Measurements from ENCODE around the gene LSAMP.

Gene LSAMP

DNA sequence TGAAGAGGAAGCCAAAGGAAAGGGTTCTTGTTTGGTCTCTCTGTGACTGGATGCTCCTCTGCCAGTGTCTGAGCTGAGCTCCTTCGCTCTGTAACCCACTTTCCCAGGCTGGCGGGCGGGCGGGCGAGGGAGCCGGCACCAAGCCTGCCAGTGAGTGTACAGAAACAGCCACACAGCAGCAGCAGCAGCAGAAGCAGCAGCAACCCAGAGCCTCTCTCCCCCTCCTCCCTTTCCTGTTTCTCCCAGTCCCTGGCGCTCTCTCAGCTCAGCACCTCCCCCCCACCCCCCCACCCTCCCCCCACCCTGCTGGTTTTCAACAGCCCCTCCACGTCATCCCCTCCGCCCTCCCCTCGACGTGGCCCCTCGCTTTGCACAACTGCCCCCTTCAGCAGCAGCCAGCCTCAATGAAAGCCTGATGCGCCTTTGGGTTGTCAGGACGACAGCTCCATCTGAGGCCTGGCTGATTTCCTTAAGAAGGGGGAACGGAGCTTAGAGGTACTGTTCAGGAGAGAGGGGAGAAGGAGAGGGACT, at the start of gene LSAMP:
LSAMP (minus strand) TSS at position 177 of the 531 bp plus-strand sequence.
- Histone ChIP-seq H4K20me1 (ENCODE audit: insufficient read depth, low read length) (no peaks in the 10 kb centered on the region), H3K9ac (ENCODE audit: low read depth, low read length) (no peak within 1 kb of the TSS), H3K4me3 (ENCODE audit: low read depth in 1 of 2, low read length in 2 of 2) (no peak within 1 kb of the TSS), H3K4me1 (ENCODE audit: insufficient read depth, low read length) (no peaks in the 10 kb centered on the region), H2AFZ (ENCODE audit: low read depth, low read length) (no peak within 1 kb of the TSS), H3K27ac (ENCODE audit: low read length) (no peak within 1 kb of the TSS), H3K27me3 (ENCODE audit: insufficient read depth, low read length, poor library complexity) (no peaks in the 10 kb centered on the region), H3K79me2 (ENCODE audit: insufficient read depth, low read length) (no peaks in the 10 kb centered on the region), H3K4me2 (ENCODE audit: insufficient read depth, low read length) (no peak within 1 kb of the TSS), H3K9me3 (ENCODE audit: insufficient read depth, low read length, severe bottlenecking) (no peaks in the 10 kb centered on the region), H3K36me3 (ENCODE audit: insufficient read depth, low read length) (no peaks in the 10 kb centered on the region)
- DNase-seq (no peak), ATAC-seq (ENCODE audit: insufficient read depth, low read depth) (no peak)
- TF ChIP-seq EZH2 (IDR thresholded peaks at IDR 0.05; ENCODE audit: borderline replicate concordance, low read depth, low read length, severe bottlenecking), result no peak
- TF ChIP-seq, protein P1, sequence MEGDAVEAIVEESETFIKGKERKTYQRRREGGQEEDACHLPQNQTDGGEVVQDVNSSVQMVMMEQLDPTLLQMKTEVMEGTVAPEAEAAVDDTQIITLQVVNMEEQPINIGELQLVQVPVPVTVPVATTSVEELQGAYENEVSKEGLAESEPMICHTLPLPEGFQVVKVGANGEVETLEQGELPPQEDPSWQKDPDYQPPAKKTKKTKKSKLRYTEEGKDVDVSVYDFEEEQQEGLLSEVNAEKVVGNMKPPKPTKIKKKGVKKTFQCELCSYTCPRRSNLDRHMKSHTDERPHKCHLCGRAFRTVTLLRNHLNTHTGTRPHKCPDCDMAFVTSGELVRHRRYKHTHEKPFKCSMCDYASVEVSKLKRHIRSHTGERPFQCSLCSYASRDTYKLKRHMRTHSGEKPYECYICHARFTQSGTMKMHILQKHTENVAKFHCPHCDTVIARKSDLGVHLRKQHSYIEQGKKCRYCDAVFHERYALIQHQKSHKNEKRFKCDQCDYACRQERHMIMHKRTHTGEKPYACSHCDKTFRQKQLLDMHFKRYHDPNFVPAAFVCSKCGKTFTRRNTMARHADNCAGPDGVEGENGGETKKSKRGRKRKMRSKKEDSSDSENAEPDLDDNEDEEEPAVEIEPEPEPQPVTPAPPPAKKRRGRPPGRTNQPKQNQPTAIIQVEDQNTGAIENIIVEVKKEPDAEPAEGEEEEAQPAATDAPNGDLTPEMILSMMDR (IDR thresholded peaks at IDR 0.05; ENCODE audit: borderline replicate concordance, extremely low read depth, low read length, poor library complexity, severe bottlenecking), result no peak

DNA sequence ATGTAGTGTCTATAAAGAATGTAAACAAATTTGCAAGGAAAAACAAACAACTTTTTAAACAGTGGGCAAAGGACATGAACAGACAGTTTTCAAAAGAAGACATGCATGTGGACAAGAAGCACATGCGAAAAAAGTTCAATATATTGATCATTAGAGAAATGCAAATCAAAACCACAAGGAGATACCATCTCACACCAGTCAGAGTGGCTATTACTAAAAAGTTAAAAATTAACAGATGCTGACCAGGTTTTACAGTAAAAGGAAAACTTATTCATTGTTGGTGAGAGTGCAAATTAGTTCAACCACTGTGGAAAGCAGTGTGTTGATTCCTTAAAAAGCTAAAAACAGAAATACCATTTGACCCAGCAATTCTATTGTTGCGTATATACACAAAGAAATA, 47.1 kb upstream of the LSAMP start:
- peaks cover 4% of the 10 kb centered on the region for H3K9me3 ChIP-seq (ENCODE audit: insufficient read depth, low read length, severe bottlenecking)
- TF ChIP-seq EZH2 (IDR thresholded peaks at IDR 0.05; ENCODE audit: borderline replicate concordance, low read depth, low read length, severe bottlenecking), result no peak
- TF ChIP-seq, protein P1 (IDR thresholded peaks at IDR 0.05; ENCODE audit: borderline replicate concordance, extremely low read depth, low read length, poor library complexity, severe bottlenecking), result no peak
- no peak overlapping the region for H3K27ac ChIP-seq (ENCODE audit: low read length)
- H3K36me3 ChIP-seq (ENCODE audit: insufficient read depth, low read length), result no peaks in the 10 kb centered on the region
- ATAC-seq (ENCODE audit: insufficient read depth, low read depth) (no peak), DNase-seq (no peak)
- no peak overlapping the region for H3K4me2 ChIP-seq (ENCODE audit: insufficient read depth, low read length)
- H3K27me3 ChIP-seq (ENCODE audit: insufficient read depth, low read length, poor library complexity), result no peaks in the 10 kb centered on the region
- no peak overlapping the region for H2AFZ ChIP-seq (ENCODE audit: low read depth, low read length)
- no peaks in the 10 kb centered on the region for H3K4me1 ChIP-seq (ENCODE audit: insufficient read depth, low read length)
- H3K4me3 ChIP-seq (ENCODE audit: low read depth in 1 of 2, low read length in 2 of 2), result no peak overlapping the region
- no peaks in the 10 kb centered on the region for H4K20me1 ChIP-seq (ENCODE audit: insufficient read depth, low read length)
- no peaks in the 10 kb centered on the region for H3K79me2 ChIP-seq (ENCODE audit: insufficient read depth, low read length)
- H3K9ac ChIP-seq (ENCODE audit: low read depth, low read length), result no peak overlapping the region

DNA sequence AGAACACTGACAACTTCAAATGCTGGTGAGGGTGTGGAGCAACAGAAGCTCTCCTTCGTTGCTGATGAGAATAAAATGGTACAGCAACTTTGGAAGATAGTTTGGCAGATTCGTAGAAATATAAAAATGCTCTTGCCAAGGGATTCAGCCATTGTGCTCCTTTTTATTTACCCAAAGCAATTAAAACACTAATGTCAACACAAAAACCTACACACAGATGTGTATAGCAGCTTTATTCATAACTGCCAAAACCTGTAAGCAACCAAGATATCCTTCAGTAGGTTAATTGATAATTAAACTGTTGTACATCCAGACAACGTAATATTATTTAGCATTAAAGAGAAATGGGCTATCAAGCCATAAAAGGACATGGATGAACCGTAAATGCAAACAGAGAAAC, 37.8 kb upstream of the LSAMP start:
- Histone ChIP-seq H3K4me3 (ENCODE audit: low read depth in 1 of 2, low read length in 2 of 2) (no peak overlapping the region), H3K9ac (ENCODE audit: low read depth, low read length) (no peak overlapping the region), H3K27ac (ENCODE audit: low read length) (no peak overlapping the region), H3K4me1 (ENCODE audit: insufficient read depth, low read length) (no peaks in the 10 kb centered on the region), H3K79me2 (ENCODE audit: insufficient read depth, low read length) (no peaks in the 10 kb centered on the region), H2AFZ (ENCODE audit: low read depth, low read length) (no peak overlapping the region), H3K9me3 (ENCODE audit: insufficient read depth, low read length, severe bottlenecking) (peaks cover 16% of the 10 kb centered on the region), H3K36me3 (ENCODE audit: insufficient read depth, low read length) (no peaks in the 10 kb centered on the region), H3K4me2 (ENCODE audit: insufficient read depth, low read length) (no peak overlapping the region), H4K20me1 (ENCODE audit: insufficient read depth, low read length) (no peaks in the 10 kb centered on the region), H3K27me3 (ENCODE audit: insufficient read depth, low read length, poor library complexity) (no peaks in the 10 kb centered on the region)
- ATAC-seq (ENCODE audit: insufficient read depth, low read depth) (no peak), DNase-seq (no peak)
- TF ChIP-seq EZH2 (IDR thresholded peaks at IDR 0.05; ENCODE audit: borderline replicate concordance, low read depth, low read length, severe bottlenecking), result no peak
- TF ChIP-seq, protein P1 (IDR thresholded peaks at IDR 0.05; ENCODE audit: borderline replicate concordance, extremely low read depth, low read length, poor library complexity, severe bottlenecking), result no peak

DNA sequence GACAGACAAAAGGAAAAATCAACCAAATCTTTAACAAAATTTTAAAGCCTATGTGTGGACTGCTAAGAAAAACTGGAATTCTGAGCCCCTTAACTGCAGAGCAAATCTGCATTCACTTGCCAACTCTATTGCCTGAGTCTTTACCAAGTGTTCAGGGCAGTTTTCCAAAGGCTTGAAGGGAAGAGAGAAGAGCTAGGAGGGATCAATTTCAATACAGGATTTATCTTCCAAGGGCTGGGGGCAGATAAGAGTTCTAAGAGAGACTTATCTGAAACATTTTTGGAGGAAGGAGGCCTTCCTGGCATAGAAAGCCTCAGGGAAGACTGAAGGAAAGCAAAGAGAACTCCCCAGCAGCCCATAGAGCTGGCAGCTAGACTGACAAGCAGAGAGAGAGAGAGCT, 31.4 kb upstream of the LSAMP start:
- Histone ChIP-seq H3K4me2 (ENCODE audit: insufficient read depth, low read length) (no peak overlapping the region), H3K36me3 (ENCODE audit: insufficient read depth, low read length) (no peaks in the 10 kb centered on the region), H3K27me3 (ENCODE audit: insufficient read depth, low read length, poor library complexity) (no peaks in the 10 kb centered on the region), H3K4me1 (ENCODE audit: insufficient read depth, low read length) (no peaks in the 10 kb centered on the region), H3K9ac (ENCODE audit: low read depth, low read length) (no peak overlapping the region), H2AFZ (ENCODE audit: low read depth, low read length) (no peak overlapping the region), H3K79me2 (ENCODE audit: insufficient read depth, low read length) (no peaks in the 10 kb centered on the region), H4K20me1 (ENCODE audit: insufficient read depth, low read length) (no peaks in the 10 kb centered on the region), H3K9me3 (ENCODE audit: insufficient read depth, low read length, severe bottlenecking) (peaks cover 8% of the 10 kb centered on the region), H3K4me3 (ENCODE audit: low read depth in 1 of 2, low read length in 2 of 2) (no peak overlapping the region), H3K27ac (ENCODE audit: low read length) (no peak overlapping the region)
- ATAC-seq (ENCODE audit: insufficient read depth, low read depth) (no peak), DNase-seq (no peak)
- TF ChIP-seq EZH2 (IDR thresholded peaks at IDR 0.05; ENCODE audit: borderline replicate concordance, low read depth, low read length, severe bottlenecking), result no peak

Measured in DND-41 (cell line).